ENCODE data around the gene SYVN1.

DNA sequence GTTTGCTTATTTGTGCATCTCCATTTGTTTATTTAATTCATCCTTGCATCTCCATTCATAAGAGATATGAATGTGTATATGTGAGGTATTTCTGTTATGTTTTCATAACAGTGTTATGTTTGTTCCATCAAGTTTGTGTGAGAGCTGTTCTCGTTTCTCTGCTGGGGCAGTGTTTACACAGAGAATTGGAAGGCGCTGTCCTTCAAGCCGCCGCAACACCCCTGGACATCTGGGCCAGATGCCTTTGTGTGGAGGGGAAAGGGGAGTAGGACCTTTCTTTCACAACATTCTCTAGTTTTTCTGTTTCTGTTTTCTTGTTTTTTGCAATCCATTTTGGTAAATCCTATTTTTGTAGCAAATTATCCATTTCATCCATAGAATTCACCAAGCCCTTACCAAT is 29.7 kb downstream of the SYVN1 start:
- TF ChIP-seq, protein P1, sequence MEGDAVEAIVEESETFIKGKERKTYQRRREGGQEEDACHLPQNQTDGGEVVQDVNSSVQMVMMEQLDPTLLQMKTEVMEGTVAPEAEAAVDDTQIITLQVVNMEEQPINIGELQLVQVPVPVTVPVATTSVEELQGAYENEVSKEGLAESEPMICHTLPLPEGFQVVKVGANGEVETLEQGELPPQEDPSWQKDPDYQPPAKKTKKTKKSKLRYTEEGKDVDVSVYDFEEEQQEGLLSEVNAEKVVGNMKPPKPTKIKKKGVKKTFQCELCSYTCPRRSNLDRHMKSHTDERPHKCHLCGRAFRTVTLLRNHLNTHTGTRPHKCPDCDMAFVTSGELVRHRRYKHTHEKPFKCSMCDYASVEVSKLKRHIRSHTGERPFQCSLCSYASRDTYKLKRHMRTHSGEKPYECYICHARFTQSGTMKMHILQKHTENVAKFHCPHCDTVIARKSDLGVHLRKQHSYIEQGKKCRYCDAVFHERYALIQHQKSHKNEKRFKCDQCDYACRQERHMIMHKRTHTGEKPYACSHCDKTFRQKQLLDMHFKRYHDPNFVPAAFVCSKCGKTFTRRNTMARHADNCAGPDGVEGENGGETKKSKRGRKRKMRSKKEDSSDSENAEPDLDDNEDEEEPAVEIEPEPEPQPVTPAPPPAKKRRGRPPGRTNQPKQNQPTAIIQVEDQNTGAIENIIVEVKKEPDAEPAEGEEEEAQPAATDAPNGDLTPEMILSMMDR (IDR thresholded peaks at IDR 0.05) = no peak
- TF ChIP-seq POLR2A (IDR thresholded peaks at IDR 0.05) = no peak

Data from heart left ventricle (tissue), 13 donors.